Skin of body (tissue), 2 donors: ENCODE measurements around the gene MRPS12. TPM values are rescaled to one million over a fixed set of nuclear protein-coding genes. Genes with fewer than 3 reads are reported as not detected.
A peak's percentile ranks its signal among the peaks of the same experiment; 100 is the strongest.
"Not testable (repeated sequence)": the region's sequence is repeated elsewhere in the genome, so short reads cannot be mapped to it uniquely, and the experiment has no call there.

Source experiments
- DNase-seq: peaks from one replicate; lab custom pipeline; 2025; lab: John Stamatoyannopoulos, UW
- total RNA-seq: library from RNA; depleted of rRNA; stranded (reverse); fragments of >200 nt; gene quantifications from one replicate; pipeline ENCODE4 v1.2.3, GENCODE V29; 2014

The MRPS12 gene
- total RNA-seq, 1 donor from 2014 or later = 14.5 TPM

- no peak for DNase-seq
Observed at GRCh38 chr19:38939957-38940356, 9.2 kb downstream of the MRPS12 start.

GRCh38 chr19:38941466-38941865 is 10.7 kb downstream of the MRPS12 start:
- not testable (repeated sequence) for DNase-seq

- no peak for DNase-seq
Observed at GRCh38 chr19:38941979-38942378, 11.2 kb downstream of the MRPS12 start.

DNA sequence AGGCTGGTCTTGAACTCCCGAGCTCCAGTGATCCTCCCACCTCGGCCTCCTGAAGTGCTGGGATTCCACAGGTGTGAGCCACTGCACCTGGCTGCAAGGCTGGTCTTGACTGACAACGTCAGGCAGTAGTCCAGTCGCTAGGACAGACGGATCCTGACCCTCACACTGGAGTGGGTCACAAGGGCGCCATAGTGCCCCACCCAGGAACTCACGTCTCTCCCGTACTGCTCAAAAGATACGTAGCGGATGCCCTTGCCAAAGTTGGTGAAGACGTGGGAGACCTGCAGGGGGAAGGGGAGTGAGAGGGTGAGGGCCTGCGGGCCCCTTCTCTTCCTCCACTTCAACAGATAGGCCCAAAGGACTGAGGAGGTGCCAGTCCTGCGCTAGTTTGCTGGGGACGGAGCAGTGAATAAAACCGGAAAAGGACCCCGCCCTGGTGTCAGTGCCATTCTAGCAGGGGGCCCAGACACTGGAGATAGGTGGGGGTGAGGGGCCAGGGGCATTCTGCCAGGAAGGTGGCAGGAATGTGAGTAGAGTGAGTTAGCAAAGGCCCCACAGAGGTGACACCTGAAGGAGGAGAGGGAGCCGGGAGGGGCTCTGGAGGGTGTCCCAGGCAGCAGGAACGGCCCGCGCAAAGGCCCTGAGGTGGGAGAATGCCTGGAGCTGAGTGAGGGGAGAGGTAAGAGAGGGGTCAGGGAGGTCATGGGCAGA is 11.9 kb downstream of the MRPS12 start:
- no peak for DNase-seq

DNA sequence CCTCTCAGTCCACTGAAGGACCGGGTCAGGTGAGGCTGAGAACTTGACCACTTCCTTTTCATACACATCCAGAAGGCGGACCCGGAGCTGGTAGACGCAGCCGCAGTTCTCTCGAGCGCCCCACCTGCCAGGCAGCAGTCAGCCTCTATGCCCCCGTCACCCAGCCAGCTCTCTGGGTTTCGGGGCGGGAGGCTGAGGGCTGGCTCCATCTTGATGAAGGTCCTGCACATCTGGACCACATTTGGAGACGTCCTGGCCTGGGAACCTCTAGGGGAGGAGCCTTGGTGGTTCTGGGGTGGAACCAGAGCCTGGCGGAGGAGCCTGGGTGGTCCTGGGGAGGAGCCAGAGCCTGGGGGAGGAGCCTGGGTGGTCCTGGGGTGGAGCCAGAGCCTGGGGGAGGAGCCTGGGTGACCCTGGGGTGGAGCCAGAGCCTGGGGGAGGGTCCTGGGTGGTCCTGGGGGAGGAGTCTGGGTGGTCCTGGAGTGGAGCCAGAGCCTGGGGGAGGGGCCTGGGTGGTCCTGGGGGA is 14.3 kb downstream of the MRPS12 start:
- DNase-seq = no peak

GRCh38 chr19:38945562-38946228 is 15.0 kb downstream of the MRPS12 start:
- no peak for DNase-seq

DNA sequence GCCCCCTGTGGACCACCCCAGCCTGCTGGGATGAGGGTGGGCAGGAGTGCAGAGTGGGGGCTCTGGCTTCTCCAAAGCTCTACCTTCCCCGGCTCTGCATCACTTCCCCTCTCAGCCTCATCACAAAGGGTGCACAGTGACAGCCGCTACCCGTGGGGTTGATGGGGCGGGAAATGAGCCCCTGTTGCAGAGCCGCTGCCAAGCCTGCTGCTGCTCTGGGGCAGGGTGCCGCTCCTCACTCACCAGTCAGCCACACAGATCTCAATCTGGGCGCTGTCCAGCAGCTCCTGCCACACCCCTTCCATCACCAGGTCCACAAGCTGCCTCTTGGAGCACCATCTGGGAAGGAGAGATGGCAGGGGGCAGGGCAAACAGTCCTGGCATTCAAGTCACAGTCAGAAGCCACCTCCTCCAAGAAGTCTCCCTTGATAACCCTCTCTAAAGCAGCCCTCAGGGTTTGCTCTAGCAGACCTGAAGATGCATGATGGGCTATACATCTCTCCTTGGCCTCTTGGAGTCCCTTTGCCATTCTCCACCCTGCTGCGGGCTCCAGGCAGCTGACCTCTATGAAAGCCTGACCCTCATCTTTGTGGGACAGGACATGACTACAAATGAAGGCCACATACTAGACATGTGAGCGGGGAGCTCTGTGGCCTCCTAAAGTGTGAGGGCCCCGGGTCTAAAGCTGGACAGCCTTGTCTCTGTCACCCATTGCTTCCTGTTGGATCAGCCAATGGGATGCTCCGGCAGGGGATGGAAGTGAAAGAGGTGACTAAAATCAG is 15.7 kb downstream of the MRPS12 start:
- DNase-seq = no peak

DNA sequence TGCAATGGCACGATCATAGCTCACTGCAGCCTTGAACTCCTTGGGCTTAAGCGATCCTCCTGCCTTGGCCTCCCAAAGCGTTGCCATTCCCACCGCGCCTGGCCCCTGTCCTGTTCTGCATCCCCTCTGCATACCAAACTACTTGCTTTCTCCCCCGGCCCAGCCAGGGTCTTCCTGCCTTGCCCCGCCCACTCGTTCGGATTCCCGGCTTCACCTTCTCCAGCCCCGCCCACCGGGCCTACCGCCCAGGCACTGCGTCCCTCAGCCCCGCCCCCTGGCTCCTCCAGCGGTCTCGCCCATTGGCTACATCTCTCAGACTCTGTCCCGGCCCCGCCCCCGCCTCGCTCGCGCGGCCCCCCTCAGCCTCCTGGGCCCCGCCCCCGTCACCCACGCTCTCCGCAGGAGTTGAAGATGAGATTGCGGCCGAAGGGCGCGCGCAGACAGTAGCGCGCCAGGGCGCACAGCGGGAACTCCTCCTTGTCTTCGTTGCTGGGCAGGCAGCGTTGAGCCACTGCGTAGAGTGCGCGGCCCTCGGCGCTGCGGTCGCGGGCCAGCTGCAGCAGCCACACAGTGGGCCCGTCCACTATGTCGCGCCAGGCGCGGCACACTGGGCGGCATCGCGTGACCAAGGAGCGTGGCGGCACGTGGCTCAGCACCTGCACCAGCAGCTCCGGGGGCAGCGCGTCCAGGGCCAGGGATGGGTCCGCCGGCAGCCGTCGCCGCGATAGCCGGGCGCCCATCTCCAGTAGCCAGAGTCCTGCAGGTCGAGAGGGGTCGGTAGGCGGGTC is 19.0 kb downstream of the MRPS12 start:
- DNase-seq = peak; percentile 57

GRCh38 chr19:38951187-38951586 is 20.4 kb downstream of the MRPS12 start:
- DNase-seq = no peak

DNA sequence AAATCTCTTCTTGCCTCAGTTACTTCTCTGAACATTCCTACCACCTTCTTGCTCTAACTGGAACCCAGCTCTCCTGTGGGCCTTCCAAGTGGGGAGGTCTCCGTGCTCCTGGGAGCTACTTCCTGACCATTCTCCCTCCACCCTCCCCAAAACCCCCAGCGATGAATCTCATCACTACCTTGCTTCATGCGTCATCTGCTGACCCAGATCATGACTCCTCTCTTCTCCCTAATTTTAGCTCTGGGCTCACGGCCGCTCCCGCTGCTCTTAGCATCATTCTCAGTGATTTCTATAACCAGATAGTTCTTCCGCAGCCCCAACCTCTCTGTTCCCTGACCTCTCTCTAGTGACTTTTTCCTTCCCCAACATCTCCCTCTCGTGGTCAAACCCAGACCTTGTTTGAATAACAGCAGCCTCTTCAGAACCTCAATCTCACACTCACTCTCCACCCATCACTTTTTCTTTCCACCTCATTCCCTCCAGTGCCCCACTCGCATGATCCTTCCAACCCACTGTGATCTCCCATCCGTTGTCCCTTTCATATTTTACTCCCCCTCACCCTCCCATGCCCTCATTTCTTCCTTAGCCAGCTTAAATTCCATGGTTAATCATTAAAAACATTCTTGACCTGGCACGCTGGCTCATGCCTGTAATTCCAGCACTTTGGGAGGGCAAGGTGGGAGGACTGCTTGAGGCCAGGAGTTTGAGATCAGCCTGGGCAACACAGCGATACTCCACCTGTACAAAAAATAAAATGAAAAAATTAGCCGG is 21.8 kb downstream of the MRPS12 start:
- DNase-seq = no peak

DNA sequence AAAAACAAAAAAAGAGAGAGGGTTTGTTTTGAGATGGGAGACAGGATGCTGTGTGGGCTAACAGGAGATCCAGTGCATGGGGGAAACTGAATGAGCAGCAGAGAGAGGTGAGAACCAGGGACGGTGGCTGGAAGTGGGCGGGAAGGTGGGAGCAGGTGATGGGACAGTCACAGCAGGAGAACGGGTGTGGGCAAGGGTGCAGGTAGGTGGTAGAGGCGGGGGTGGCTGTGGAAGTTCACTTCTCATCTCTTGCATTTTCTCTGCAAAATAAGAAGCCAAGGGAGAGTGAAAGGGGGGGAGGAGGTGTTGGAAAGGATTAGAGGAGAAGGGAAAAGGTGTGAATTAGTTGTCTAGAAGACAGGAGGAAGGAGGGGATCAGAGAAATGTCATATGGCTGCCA is 22.9 kb downstream of the MRPS12 start:
- no peak for DNase-seq

- no peak for DNase-seq
Observed at GRCh38 chr19:38956264-38956663, 25.5 kb downstream of the MRPS12 start.

DNA sequence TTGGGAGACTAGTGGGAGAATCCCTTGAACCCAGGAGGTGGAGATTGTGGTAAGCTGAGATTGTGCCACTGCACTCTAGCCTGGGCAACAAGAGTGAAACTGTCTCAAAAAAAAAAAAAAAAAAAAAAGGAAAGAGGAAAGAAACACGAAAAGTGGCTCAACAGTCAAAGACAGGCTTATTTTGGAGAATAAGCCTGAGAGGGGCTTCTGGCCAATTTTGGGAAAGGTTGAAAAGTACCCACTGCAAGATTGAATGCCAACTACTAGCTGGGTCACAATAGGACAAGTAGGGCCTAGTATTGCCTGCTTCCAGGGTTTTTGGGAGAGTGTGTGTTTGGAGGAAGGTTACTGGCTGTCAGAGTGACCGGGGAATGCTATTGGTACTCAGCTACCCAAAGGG is 27.6 kb downstream of the MRPS12 start:
- DNase-seq = no peak

DNA sequence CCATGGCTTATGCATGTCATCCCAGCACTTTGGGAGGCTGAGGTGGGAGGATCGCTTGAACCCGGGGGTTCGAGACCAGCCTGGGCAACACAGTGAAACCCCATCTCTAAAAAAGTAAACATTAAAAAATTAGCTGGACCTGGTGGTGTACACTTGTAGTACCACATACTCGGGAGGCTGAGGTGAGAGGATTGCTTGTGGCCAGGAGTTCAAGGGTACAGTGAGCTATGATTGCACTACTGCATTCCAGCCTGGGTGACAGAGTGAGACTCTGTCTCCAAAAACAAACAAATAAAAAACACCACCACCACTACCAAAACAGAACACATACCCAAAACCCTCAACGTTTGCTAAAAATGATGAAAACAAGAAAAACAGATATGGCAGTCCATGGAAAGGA is 28.9 kb downstream of the MRPS12 start:
- no peak for DNase-seq

DNA sequence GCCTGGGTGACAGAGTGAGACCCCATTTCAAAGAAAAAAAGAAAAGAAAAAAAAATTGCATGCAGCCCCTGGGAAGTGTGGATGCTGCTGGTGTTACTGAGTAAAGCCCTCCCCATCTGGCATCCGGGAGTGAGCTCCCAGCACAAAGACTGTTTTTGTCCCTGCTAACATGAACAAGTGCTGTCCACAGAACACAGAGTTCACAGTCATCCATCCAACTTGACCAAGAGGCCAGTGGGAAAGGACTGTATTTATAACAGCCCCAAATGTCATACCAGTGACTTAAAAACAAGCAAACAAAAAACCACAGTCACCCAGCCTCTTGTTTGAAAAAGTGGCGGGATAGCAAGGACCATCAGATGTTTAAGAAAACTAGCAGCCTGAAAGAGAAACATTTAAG is 34.0 kb downstream of the MRPS12 start:
- DNase-seq = no peak

DNA sequence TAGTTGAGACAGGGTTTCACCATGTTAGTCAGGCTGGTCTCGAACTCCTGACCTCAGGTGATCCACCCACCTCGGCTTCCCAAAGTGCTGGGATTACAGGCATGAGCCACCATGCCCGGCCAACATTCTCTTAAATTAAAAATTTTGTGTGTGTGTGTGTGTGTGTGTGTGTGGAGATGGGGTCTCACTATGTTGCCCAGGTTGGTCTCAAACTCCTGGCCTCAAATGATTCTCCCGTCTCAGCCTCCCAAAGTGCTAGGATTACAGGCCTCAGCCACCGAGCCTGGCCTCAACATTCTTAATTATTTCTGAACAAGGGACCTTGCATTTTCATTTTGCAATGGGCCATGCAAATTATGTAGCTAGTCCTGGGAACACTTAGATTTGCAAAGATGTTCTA is 35.4 kb downstream of the MRPS12 start:
- not testable (repeated sequence) for DNase-seq

GRCh38 chr19:38970664-38971532 is 40.2 kb downstream of the MRPS12 start:
- no peak for DNase-seq

DNA sequence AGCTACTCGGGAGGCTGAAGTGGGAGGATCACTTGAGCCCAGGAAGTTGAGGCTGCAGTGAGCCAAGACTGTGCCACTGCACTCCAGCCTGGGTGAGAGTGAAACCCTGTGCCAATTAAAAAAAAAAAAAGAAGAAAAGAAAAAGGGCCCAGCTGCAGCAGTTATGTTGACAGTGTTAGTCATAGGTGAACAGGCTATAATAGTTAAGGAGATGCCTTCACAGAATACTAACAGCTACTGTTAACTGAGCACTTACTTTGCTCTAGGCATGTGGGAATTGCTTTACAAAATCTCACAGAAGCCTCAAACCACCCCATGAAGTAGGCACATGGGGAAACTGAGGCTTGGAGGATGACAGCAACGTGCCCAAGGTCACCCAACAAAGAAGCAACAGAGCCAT is 40.9 kb downstream of the MRPS12 start:
- no peak for DNase-seq

DNA sequence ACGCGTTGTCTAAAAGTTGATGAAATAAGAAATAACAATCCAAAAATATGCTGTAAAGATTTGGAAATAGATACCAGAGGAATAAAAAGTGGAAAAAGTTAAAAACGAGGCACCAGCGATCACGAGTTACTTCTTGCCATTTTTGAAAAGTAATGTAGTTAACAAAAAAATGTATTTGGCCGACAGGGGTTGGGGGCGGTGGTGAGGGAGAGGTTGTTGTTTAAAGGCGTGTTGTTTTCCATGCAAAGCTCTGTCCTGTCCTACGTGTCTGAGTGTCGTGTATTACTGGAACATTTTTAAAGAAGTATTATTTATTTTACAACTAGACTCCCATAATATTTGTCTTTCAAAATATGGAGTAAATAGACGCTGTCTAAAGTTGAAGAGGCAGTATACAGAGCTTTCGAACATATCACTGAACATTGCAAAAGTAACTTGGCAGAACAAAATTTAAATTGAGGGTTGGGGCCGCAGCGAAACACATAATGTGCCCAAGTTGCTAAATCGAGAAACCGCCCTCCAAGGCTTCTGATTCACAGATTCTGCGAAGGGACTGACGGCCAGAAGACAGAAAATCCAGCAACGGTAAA is 44.0 kb downstream of the MRPS12 start:
- peak; percentile 57 for DNase-seq
